ENCODE measurements around the gene SCUBE1.

Gene SCUBE1

GRCh38 chr22:43183496-43184277, 159.5 kb downstream of the SCUBE1 start:
- H3K4me3 ChIP-seq (ENCODE audit: low read depth, low read length): peak overlapping the region; percentile 8
- DNase-seq (ENCODE audit: low read depth): peak; percentile 63
- TF ChIP-seq, protein P1, sequence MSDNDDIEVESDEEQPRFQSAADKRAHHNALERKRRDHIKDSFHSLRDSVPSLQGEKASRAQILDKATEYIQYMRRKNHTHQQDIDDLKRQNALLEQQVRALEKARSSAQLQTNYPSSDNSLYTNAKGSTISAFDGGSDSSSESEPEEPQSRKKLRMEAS (IDR thresholded peaks at IDR 0.05; ENCODE audit: low read depth, low read length): no peak
- TF ChIP-seq MYC (IDR thresholded peaks at IDR 0.05; ENCODE audit: low read depth, low read length) (no peak), POLR2A (IDR thresholded peaks at IDR 0.05; ENCODE audit: extremely low read depth, insufficient read length) (no peak)
- TF ChIP-seq, protein P2, sequence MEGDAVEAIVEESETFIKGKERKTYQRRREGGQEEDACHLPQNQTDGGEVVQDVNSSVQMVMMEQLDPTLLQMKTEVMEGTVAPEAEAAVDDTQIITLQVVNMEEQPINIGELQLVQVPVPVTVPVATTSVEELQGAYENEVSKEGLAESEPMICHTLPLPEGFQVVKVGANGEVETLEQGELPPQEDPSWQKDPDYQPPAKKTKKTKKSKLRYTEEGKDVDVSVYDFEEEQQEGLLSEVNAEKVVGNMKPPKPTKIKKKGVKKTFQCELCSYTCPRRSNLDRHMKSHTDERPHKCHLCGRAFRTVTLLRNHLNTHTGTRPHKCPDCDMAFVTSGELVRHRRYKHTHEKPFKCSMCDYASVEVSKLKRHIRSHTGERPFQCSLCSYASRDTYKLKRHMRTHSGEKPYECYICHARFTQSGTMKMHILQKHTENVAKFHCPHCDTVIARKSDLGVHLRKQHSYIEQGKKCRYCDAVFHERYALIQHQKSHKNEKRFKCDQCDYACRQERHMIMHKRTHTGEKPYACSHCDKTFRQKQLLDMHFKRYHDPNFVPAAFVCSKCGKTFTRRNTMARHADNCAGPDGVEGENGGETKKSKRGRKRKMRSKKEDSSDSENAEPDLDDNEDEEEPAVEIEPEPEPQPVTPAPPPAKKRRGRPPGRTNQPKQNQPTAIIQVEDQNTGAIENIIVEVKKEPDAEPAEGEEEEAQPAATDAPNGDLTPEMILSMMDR (IDR thresholded peaks at IDR 0.05; ENCODE audit: low read depth, low read length): no peak

DNA sequence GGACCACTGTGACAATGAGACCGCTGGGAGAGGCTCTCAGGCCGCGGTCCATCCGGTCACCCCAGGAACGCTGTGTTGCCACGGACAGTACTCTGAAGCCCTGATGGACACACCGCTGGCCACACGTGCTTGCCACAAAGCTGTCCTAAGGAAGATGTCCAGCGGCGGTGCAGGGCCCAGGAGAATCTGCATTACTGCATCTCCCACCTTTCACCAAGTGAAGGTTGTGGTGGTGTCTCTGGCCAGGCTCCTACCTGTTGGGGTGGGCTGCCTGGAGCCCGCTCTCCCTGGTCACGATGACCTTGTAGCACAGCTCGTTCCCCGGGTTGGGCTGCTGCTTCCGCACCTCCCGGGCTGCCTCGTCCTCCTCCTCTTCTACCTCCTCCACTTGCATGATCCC, 160.4 kb downstream of the SCUBE1 start:
- DNase-seq (ENCODE audit: low read depth): no peak
- no peak overlapping the region for H3K4me3 ChIP-seq (ENCODE audit: low read depth, low read length)
- TF ChIP-seq POLR2A (IDR thresholded peaks at IDR 0.05; ENCODE audit: extremely low read depth, insufficient read length) (no peak), MYC (IDR thresholded peaks at IDR 0.05; ENCODE audit: low read depth, low read length) (no peak)
- TF ChIP-seq, protein P2 (IDR thresholded peaks at IDR 0.05; ENCODE audit: low read depth, low read length): no peak
- TF ChIP-seq, protein P1 (IDR thresholded peaks at IDR 0.05; ENCODE audit: low read depth, low read length): no peak

DNA sequence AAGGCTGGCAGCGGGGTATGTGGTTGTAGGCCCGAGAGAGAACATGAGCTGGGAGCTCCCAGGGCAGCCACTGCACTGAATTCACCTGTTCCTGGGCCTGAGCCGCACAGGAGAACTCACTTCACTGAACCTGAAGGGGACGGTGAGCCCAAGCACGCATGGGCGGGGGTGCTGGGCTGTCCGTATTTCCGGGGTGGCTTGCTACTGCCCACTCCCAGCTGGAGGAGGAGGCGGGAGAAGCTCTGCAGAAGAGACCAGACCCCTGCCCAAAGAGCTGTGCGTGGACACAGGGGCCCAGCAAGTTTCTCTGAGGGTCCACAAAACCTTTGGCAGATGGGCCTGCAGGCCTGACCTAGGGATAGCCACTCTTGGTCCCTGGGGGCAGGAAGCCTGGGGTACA, 161.1 kb downstream of the SCUBE1 start:
- DNase-seq (ENCODE audit: low read depth): no peak
- no peak overlapping the region for H3K4me3 ChIP-seq (ENCODE audit: low read depth, low read length)
- TF ChIP-seq POLR2A (IDR thresholded peaks at IDR 0.05; ENCODE audit: extremely low read depth, insufficient read length): no peak

DNA sequence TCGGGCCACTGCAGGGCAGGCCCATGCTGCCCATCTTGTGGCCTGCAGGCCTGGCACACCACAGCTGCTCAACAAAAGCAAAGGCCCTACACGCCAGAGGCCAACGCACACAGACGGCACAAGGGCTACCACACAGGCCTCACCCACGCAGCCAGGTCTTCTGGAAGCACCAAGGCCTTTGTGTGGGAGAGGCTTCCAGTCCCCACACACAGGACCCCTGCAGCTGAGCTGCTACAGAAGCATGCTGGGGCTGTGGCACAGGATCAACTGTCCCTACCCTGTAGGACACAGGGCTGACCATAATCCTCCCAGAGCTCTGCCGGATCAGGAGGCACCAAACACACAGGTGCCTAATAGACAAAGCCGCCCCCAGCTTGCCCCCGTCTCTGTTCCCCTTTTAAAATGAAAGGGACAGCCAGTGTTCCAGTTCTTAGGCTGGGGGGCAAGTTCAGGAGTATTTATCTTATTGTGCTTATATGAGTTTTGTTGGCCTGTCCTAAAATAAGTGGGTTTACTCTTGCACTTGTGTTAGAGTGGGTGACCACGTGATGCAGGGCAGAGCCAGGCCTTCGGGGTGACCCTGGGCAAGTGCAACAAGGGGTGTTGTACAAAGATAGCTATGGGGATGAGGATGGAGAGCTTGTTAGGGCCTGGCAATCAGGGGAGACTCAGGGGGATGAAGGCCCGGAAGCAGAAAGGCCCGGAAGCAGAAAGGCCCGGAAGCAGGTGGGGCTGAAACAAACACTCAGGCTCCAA, 161.7 kb downstream of the SCUBE1 start:
- DNase-seq (ENCODE audit: low read depth): no peak
- TF ChIP-seq MYC (IDR thresholded peaks at IDR 0.05; ENCODE audit: low read depth, low read length) (no peak), POLR2A (IDR thresholded peaks at IDR 0.05; ENCODE audit: extremely low read depth, insufficient read length) (no peak)
- TF ChIP-seq, protein P2 (IDR thresholded peaks at IDR 0.05; ENCODE audit: low read depth, low read length): no peak
- TF ChIP-seq, protein P1 (IDR thresholded peaks at IDR 0.05; ENCODE audit: low read depth, low read length): no peak
- H3K4me3 ChIP-seq (ENCODE audit: low read depth, low read length): no peak overlapping the region

DNA sequence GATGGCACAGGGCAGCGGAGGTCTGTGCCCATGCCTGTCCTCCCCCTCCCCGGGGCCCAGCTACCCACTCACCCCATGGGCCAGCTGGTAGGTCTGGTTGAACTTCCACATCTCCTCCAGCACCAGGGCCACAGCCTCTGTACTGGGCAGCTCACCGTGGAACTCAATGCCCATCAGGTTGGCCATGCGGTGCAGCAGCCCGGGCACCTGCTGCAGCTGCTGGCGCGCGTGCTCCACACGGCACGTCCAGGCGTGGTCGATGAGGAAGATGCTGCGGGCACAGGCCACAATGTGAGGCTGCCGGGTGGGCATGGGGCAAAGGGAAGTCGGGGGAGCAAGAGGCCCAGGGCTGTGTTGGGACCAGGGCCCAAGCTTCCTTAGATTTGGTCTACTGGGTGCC, 162.5 kb downstream of the SCUBE1 start:
- DNase-seq (ENCODE audit: low read depth): no peak
- no peak overlapping the region for H3K4me3 ChIP-seq (ENCODE audit: low read depth, low read length)
- TF ChIP-seq, protein P2 (IDR thresholded peaks at IDR 0.05; ENCODE audit: low read depth, low read length): no peak
- TF ChIP-seq, protein P1 (IDR thresholded peaks at IDR 0.05; ENCODE audit: low read depth, low read length): no peak
- TF ChIP-seq MYC (IDR thresholded peaks at IDR 0.05; ENCODE audit: low read depth, low read length): no peak
- TF ChIP-seq POLR2A (IDR thresholded peaks at IDR 0.05; ENCODE audit: extremely low read depth, insufficient read length): no peak

DNA sequence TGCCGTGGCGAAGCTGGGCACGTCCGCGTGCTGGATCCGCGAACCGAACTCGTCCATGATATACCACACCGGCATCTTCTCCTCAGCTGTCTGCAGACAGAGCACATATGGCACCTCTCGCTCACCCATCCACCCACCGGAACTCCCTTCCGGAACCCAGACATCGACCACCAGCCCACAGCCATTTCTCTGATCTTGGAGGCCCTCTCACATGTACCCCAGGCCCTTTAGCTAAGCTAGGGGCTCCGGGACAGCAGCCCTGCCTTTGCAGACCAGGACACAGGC, 163.3 kb downstream of the SCUBE1 start:
- H3K4me3 ChIP-seq (ENCODE audit: low read depth, low read length): no peak overlapping the region
- TF ChIP-seq, protein P2 (IDR thresholded peaks at IDR 0.05; ENCODE audit: low read depth, low read length): no peak
- no peak for TF ChIP-seq MYC (IDR thresholded peaks at IDR 0.05; ENCODE audit: low read depth, low read length)
- TF ChIP-seq, protein P1 (IDR thresholded peaks at IDR 0.05; ENCODE audit: low read depth, low read length): no peak
- no peak for DNase-seq (ENCODE audit: low read depth)
